Measurements from ENCODE around the gene NCOA3.
"Not testable (repeated sequence)": the region's sequence is repeated elsewhere in the genome, so short reads cannot be mapped to it uniquely, and the experiment has no call there.

The NCOA3 gene

DNA sequence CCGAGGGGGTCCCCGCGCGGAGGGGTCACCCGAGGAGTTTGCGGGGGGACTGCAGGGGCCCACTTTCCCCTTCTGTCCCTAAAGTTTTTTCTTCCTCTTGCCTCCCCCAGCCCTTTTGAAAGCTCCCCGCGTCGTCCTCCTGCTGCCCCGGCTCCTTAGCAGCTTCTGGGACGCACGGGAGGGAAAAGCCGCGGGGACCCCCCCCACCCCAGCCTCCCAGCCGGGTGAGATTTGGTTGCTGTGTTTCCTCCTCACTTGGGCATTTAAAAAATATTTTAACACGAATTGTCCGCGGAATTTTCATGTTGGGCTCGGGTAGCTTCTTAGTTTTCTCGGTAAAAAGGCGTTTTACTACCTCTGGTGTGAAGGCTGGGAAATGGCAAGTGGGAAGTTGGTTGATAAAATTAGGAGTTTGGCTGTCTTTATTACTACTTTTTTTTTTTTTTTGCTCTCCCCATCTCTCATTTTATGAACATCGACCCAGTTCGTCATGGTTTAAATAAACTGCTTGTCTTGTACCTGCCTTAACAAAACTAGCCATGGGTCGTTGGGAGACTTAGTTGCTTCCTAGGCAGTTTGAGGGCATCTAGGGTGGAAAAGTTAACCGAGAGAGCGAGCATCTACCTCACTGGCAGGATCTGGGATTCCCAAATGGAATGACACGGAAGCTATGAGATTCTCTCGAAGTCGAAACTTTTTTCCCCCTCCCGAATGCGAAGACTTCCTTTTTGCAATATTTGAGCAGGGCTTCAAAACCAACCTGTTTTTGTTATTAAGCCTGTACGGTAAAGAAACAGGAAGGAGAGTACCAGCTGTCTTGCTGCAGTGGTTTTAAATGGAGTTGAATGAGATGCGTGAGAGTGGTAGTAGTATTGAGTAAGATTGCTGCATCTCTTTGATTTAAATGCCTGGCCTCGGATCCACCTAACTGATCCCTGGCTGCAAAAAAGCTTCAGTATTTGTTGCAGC is 868 bp downstream of the NCOA3 start:
- H3K4me1 Mint-ChIP-seq (ENCODE audit: low read depth), result peaks cover 59% of the 10 kb centered on the region
- no peak for DNase-seq
- H3K9me3 Mint-ChIP-seq, result no peaks in the 10 kb centered on the region
- peak overlapping the region; percentile 97 for H3K4me3 Mint-ChIP-seq
- H3K27ac Mint-ChIP-seq, result peak overlapping the region; percentile 98
- H3K27me3 Mint-ChIP-seq, result no peaks in the 10 kb centered on the region
- peaks cover 59% of the 10 kb centered on the region for H3K36me3 Mint-ChIP-seq (ENCODE audit: low read depth)

DNA sequence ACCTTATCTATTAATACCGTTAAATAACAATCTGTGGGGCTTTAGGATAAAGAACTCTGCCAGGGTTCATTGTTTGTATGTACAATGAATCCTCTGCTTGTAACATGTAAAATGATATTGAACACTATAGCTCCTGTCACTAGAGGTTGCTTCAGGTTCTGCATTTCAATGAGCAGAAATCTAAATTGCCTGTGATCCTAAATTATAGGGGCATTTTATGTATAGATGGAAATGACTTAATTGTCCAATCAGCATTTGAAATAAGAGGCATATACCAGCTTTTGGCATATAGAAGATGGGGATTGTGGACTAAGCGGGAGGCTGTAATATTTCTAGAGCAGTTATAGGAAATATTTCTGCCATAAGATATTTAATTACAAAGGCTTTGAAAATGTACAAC is 2.0 kb downstream of the NCOA3 start:
- Mint-ChIP-seq H3K4me3 (peak overlapping the region; percentile 97), H3K4me1 (ENCODE audit: low read depth) (peaks cover 59% of the 10 kb centered on the region), H3K27me3 (no peaks in the 10 kb centered on the region), H3K36me3 (ENCODE audit: low read depth) (peaks cover 67% of the 10 kb centered on the region), H3K9me3 (no peaks in the 10 kb centered on the region), H3K27ac (peak overlapping the region; percentile 98)
- no peak for DNase-seq

DNA sequence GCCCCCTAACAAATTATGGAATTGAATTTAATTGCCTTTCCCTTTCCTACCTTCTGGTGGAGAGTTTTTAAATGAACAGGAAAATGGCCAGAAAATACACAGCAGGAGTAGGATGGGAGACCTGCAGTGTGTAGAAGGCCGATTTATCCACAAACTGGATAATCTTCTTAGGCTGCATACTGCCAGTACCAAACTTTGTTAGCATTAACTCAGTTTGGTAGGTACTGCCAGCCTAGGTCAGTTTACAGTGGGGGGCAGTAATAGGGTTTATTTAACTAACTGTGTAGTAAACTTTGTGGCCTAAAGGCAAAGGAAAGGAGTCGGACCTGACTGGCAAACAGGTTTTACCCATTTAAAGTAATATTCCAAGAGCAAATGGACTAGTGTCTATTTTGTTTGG is 4.6 kb downstream of the NCOA3 start:
- no peak for DNase-seq
- H3K27me3 Mint-ChIP-seq, result no peaks in the 10 kb centered on the region
- H3K27ac Mint-ChIP-seq, result peak overlapping the region; percentile 95
- H3K9me3 Mint-ChIP-seq, result no peaks in the 10 kb centered on the region
- peak overlapping the region; percentile 73 for H3K4me3 Mint-ChIP-seq
- H3K4me1 Mint-ChIP-seq (ENCODE audit: low read depth), result peaks cover 67% of the 10 kb centered on the region
- H3K36me3 Mint-ChIP-seq (ENCODE audit: low read depth), result peaks cover 83% of the 10 kb centered on the region

GRCh38 chr20:47506850-47507249 is 5.2 kb downstream of the NCOA3 start:
- H3K36me3 Mint-ChIP-seq (ENCODE audit: low read depth), result peaks cover 83% of the 10 kb centered on the region
- peak overlapping the region; percentile 73 for H3K4me3 Mint-ChIP-seq
- H3K9me3 Mint-ChIP-seq, result no peaks in the 10 kb centered on the region
- DNase-seq, result no peak
- H3K4me1 Mint-ChIP-seq (ENCODE audit: low read depth), result peaks cover 69% of the 10 kb centered on the region
- peak overlapping the region; percentile 95 for H3K27ac Mint-ChIP-seq
- H3K27me3 Mint-ChIP-seq, result no peaks in the 10 kb centered on the region

DNA sequence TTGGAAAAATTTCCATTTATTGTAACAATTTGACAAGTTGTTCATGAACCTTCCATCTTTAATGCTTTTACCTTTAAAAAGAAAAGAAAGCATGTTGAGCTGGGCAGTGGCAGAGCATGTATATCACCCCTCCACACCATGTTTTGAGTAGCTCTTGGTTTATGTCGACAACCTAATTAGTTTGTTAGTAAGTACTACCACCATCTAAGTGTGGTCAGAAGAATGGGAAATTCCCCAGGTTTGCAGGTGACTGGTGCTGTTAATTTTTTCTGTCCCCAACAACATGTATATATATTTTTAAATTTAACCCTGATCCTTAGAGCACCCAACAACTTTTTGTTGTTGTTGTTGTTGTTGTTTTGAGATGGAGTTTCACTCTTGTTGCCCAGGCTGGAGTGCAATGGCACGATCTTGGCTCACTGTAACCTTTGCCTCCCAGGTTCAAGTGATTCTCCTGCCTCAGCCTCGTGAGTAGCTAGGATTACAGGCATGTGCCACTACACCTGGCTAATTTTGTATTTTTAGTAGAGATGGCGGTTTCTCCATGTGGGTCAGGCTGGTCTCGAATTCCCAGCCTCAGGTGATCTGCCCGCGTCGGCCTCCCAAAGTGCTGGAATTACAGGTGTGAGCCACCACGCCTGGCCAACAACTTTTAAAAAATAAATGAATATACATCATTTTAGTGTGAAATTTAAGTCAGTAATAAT is 5.7 kb downstream of the NCOA3 start:
- peaks cover 81% of the 10 kb centered on the region for H3K36me3 Mint-ChIP-seq (ENCODE audit: low read depth)
- not testable (repeated sequence) for H3K9me3 Mint-ChIP-seq, DNase-seq, H3K27me3 Mint-ChIP-seq
- peaks cover 71% of the 10 kb centered on the region for H3K4me1 Mint-ChIP-seq (ENCODE audit: low read depth)
- peak overlapping the region; percentile 95 for H3K27ac Mint-ChIP-seq
- H3K4me3 Mint-ChIP-seq, result peak overlapping the region; percentile 73

DNA sequence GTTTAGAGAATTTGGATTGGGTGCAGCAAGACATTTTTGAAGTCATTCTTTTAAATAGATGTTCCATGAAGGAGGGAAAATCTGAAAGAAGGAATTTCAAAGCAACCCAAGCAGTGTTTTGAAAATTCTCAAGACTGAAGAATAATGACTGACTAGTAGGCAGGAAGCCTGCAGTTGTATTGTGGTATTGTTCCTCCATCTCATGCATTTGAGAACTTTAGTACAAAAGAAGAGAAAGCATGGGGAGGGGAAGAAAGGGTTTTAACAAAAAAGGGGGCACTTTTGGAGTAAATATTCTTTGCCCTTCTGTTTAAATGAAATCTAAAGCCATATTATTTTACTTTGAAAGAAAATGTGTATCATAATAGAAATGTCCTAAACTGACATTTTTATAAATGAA is 6.6 kb downstream of the NCOA3 start:
- Mint-ChIP-seq H3K27ac (peak overlapping the region; percentile 95), H3K27me3 (no peaks in the 10 kb centered on the region), H3K4me1 (ENCODE audit: low read depth) (peaks cover 78% of the 10 kb centered on the region), H3K9me3 (no peaks in the 10 kb centered on the region), H3K4me3 (peak overlapping the region; percentile 73), H3K36me3 (ENCODE audit: low read depth) (peaks cover 79% of the 10 kb centered on the region)
- no peak for DNase-seq

GRCh38 chr20:47509104-47509661 is 7.5 kb downstream of the NCOA3 start:
- Mint-ChIP-seq H3K4me1 (ENCODE audit: low read depth) (peaks cover 79% of the 10 kb centered on the region), H3K9me3 (no peaks in the 10 kb centered on the region), H3K27ac (peak overlapping the region; percentile 95), H3K27me3 (no peaks in the 10 kb centered on the region), H3K4me3 (peak overlapping the region; percentile 73), H3K36me3 (ENCODE audit: low read depth) (peaks cover 77% of the 10 kb centered on the region)
- DNase-seq, result no peak

DNA sequence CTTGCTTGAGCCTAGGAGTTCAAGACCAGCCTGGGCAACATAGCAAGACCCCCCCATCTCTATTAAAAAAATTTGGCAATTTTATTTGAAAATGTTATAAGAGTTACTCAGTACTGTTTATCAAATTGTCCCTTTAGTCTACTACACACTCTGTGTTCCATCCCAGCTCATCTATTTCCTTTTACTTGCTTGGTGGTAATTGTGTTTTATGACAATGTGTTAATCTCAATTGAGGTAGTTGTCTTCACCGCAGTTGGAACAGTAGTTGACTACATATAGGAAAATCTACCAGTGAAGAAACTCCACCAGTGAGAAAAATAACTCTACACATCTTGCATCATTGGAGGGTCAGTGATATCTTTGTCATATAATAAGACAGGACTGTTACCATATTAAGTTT is 8.0 kb downstream of the NCOA3 start:
- Mint-ChIP-seq H3K9me3 (no peaks in the 10 kb centered on the region), H3K27ac (peak overlapping the region; percentile 95), H3K36me3 (ENCODE audit: low read depth) (peaks cover 80% of the 10 kb centered on the region), H3K4me3 (peak overlapping the region; percentile 73), H3K4me1 (ENCODE audit: low read depth) (peaks cover 82% of the 10 kb centered on the region), H3K27me3 (no peaks in the 10 kb centered on the region)
- DNase-seq, result no peak

GRCh38 chr20:47515843-47516242 is 14.2 kb downstream of the NCOA3 start:
- Mint-ChIP-seq H3K4me1 (ENCODE audit: low read depth) (peaks cover 70% of the 10 kb centered on the region), H3K27me3 (no peaks in the 10 kb centered on the region), H3K36me3 (ENCODE audit: low read depth) (peaks cover 81% of the 10 kb centered on the region), H3K4me3 (peak overlapping the region; percentile 11), H3K27ac (peak overlapping the region; percentile 91), H3K9me3 (peaks cover 8% of the 10 kb centered on the region)
- no peak for DNase-seq

GRCh38 chr20:47521059-47521808 is 19.5 kb downstream of the NCOA3 start:
- Mint-ChIP-seq H3K4me3 (no peak overlapping the region), H3K27me3 (no peaks in the 10 kb centered on the region), H3K9me3 (peaks cover 18% of the 10 kb centered on the region), H3K36me3 (ENCODE audit: low read depth) (peaks cover 81% of the 10 kb centered on the region), H3K4me1 (ENCODE audit: low read depth) (peaks cover 54% of the 10 kb centered on the region), H3K27ac (peak overlapping the region; percentile 82)
- no peak for DNase-seq

- no peaks in the 10 kb centered on the region for H3K27me3 Mint-ChIP-seq
- peak overlapping the region; percentile 2 for H3K4me3 Mint-ChIP-seq
- no peak for DNase-seq
- peak overlapping the region; percentile 84 for H3K27ac Mint-ChIP-seq
- peaks cover 18% of the 10 kb centered on the region for H3K9me3 Mint-ChIP-seq
- peaks cover 52% of the 10 kb centered on the region for H3K4me1 Mint-ChIP-seq (ENCODE audit: low read depth)
- peaks cover 77% of the 10 kb centered on the region for H3K36me3 Mint-ChIP-seq (ENCODE audit: low read depth)
Observed at GRCh38 chr20:47524015-47524784, 22.5 kb downstream of the NCOA3 start.

DNA sequence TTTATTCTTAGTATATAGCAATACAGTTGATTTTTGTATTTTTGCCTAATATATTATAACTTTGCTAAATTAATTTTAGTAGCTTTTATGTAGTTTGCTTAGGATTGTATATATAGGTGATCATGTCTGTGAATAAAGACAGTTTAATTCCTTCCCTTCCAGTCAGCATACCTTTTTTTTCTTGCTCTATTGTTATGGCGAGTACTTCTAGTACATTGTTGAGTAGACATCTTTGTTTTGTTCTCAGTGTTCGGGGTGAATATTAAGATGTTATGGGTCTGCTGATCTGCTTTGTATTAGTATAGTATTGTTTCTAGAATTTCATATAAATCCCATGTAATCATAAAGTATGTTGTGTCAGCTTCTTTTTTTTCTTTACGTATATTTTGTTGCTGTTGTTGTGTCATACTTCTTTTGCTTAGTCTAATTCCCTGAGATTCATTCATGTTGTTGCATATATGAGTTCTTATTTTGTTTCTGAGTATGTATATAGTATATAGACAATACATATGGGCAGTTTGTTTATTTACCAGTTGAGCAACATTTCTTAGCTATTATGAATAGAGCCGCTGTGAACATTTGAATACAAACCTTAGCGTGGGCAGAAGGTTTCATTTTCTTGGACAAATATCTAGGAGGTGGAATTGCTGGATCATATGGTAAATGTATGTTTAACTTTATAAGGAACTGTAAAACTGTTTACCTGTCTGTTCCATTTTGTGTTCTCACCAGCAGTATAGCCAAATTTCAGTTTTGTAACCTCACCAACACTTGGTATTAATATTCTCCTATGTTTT is 25.5 kb downstream of the NCOA3 start:
- H3K36me3 Mint-ChIP-seq (ENCODE audit: low read depth), result peaks cover 74% of the 10 kb centered on the region
- DNase-seq, result no peak
- H3K4me3 Mint-ChIP-seq, result no peak overlapping the region
- H3K9me3 Mint-ChIP-seq, result peaks cover 3% of the 10 kb centered on the region
- H3K4me1 Mint-ChIP-seq (ENCODE audit: low read depth), result peaks cover 55% of the 10 kb centered on the region
- peak overlapping the region; percentile 73 for H3K27ac Mint-ChIP-seq
- no peaks in the 10 kb centered on the region for H3K27me3 Mint-ChIP-seq

DNA sequence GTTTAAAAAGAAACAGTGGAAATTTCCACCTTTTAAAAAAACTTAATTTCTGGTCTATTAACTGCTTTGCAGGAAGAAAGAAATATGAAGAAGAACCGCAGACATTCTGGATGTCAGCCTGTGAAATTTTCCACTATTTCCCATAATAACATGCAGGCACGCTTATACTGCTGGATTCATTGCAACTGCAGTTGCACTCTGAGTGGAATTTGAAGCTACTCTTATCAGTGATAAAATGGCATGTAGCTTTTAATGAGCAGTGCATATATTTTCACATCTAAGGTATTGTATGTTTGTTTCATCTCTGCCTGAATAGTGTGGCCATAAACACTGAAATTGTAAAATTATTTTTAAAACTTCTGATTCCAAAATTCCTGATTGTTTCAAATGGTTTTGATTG is 28.2 kb downstream of the NCOA3 start:
- DNase-seq, result no peak
- Mint-ChIP-seq H3K4me1 (ENCODE audit: low read depth) (peaks cover 57% of the 10 kb centered on the region), H3K4me3 (no peak overlapping the region), H3K27ac (peak overlapping the region; percentile 22), H3K36me3 (ENCODE audit: low read depth) (peaks cover 71% of the 10 kb centered on the region), H3K9me3 (no peaks in the 10 kb centered on the region), H3K27me3 (no peaks in the 10 kb centered on the region)

Measured in activated T-cell treated with anti-CD3 and anti-CD28 coated beads, Interleukin-2, amount 50 U/mL, for 24 hours (primary cell).